Left ventricle myocardium inferior (tissue), 1 donor: ENCODE data around the gene CCM2L. TPM values are rescaled to one million over a fixed set of nuclear protein-coding genes. Genes with fewer than 3 reads are reported as not detected.

ENCODE experiments used
- DNase-seq: peaks from one replicate; pipeline ENCODE4 v3.0.0-alpha.2; 2020
- H3K27ac ChIP-seq: fragments of 200-600 bp; replicated peaks from 2 replicates; pipeline ENCODE4 v1.8.0; 2021
- H3K27me3 ChIP-seq: fragments of 200-600 bp; 2 replicates; pipeline ENCODE4 v1.8.0; 2021; ENCODE audit warnings: low read depth
- H3K36me3 ChIP-seq: fragments of 200-600 bp; 2 replicates; pipeline ENCODE4 v1.8.0; 2021
- H3K4me1 ChIP-seq: fragments of 200-600 bp; 2 replicates; pipeline ENCODE4 v1.8.0; 2021
- H3K4me3 ChIP-seq: fragments of 200-600 bp; 2 replicates; pipeline ENCODE4 v1.8.0; 2021; ENCODE audit warnings: mild to moderate bottlenecking, moderate library complexity
- H3K9me3 ChIP-seq: fragments of 200-600 bp; replicated peaks from 2 replicates; pipeline ENCODE4 v1.8.0; 2021
- CTCF ChIP-seq: fragments of 200-600 bp; IDR thresholded peaks from 2 replicates; pipeline ENCODE4 v1.8.0; 2021; ENCODE audit warnings: antibody characterized with exemption, mild to moderate bottlenecking, borderline replicate concordance
- intact Hi-C: fragments of 100-400 bp; cut with micrococcal nuclease; formaldehyde crosslinking; loops from one replicate; pipeline ENCODE4 v1.11.0; 2022
- total RNA-seq: library from RNA; stranded (reverse); fragmentation: NEBNext Ultra II Directional; extraction: Animal tissue kit (Norgen Biotek cat#: 25700); gene quantifications from one replicate; pipeline ENCODE4 v1.2.1, GENCODE V29; 2021
- donor health status: DM: no; HTN: yes; CAD: no; lungs with severe emphysema.

CCM2L gene
- total RNA-seq, 1 donor from 2014 or later = 7.5 TPM

GRCh38 chr20:31975874-31976273 is 34.4 kb upstream of the CCM2L start:
- no peak for DNase-seq
- H3K9me3 ChIP-seq = no peaks in the 10 kb centered on the region
- no peaks in the 10 kb centered on the region for H3K4me1 ChIP-seq
- H3K36me3 ChIP-seq = no peaks in the 10 kb centered on the region
- TF ChIP-seq CTCF = no peak
- intact Hi-C loops = no loop called here
- H3K27me3 ChIP-seq = peaks cover 72% of the 10 kb centered on the region
- H3K4me3 ChIP-seq = no peak overlapping the region
- H3K27ac ChIP-seq = no peak overlapping the region

- Histone ChIP-seq H3K4me1 (no peaks in the 10 kb centered on the region), H3K9me3 (no peaks in the 10 kb centered on the region), H3K4me3 (no peak overlapping the region), H3K36me3 (no peaks in the 10 kb centered on the region), H3K27me3 (peaks cover 68% of the 10 kb centered on the region), H3K27ac (no peak overlapping the region)
- DNase-seq = no peak
- no peak for TF ChIP-seq CTCF
- intact Hi-C loops = no loop called here
Observed at GRCh38 chr20:31977080-31977479, 33.2 kb upstream of the CCM2L start.

GRCh38 chr20:31979713-31980426 is 30.4 kb upstream of the CCM2L start:
- Histone ChIP-seq H3K36me3 (no peaks in the 10 kb centered on the region), H3K4me1 (no peaks in the 10 kb centered on the region), H3K4me3 (no peak overlapping the region), H3K27ac (no peak overlapping the region), H3K27me3 (peaks cover 52% of the 10 kb centered on the region), H3K9me3 (no peaks in the 10 kb centered on the region)
- intact Hi-C loops = no loop called here
- no peak for DNase-seq
- no peak for TF ChIP-seq CTCF

GRCh38 chr20:31981784-31982183 is 28.5 kb upstream of the CCM2L start:
- no peaks in the 10 kb centered on the region for H3K9me3 ChIP-seq

GRCh38 chr20:31984981-31985471 is 25.2 kb upstream of the CCM2L start:
- Histone ChIP-seq H3K9me3 (no peaks in the 10 kb centered on the region), H3K4me1 (no peaks in the 10 kb centered on the region), H3K4me3 (no peak overlapping the region), H3K27ac (no peak overlapping the region), H3K36me3 (no peaks in the 10 kb centered on the region), H3K27me3 (peaks cover 17% of the 10 kb centered on the region)
- intact Hi-C loops = no loop called here
- TF ChIP-seq CTCF = no peak
- no peak for DNase-seq

More at GRCh38 chr20:31981784-31982183, 28.5 kb upstream of the CCM2L start:
- H3K27me3 ChIP-seq = peaks cover 35% of the 10 kb centered on the region
- H3K4me3 ChIP-seq = no peak overlapping the region
- intact Hi-C loops = no loop called here
- H3K27ac ChIP-seq = no peak overlapping the region
- H3K36me3 ChIP-seq = no peaks in the 10 kb centered on the region
- H3K4me1 ChIP-seq = no peaks in the 10 kb centered on the region
- DNase-seq = no peak
- no peak for TF ChIP-seq CTCF
